PFSK-1 (cell line): ENCODE data around the gene INO80C.

ENCODE experiments used
- POLR2AphosphoS5 ChIP-seq: IDR thresholded peaks from 2 replicates; pipeline ENCODE4 v1.6.1; 2012; ENCODE audit warnings: low read depth, mild to moderate bottlenecking, control low read depth, low read length, moderate library complexity
- TAF1 ChIP-seq: IDR thresholded peaks from 2 replicates; pipeline ENCODE4 v1.6.1; 2012; ENCODE audit warnings: low read length, control low read depth, borderline replicate concordance; ENCODE audit not compliant: insufficient read depth
- TF ChIP-seq, protein P1 (sequence below), 2 experiments: IDR thresholded peaks; 2 replicates each; pipeline versions ENCODE4 v1.6.1 to v1.8.0; 2011 to 2012; ENCODE audit warnings: low read depth in 2 of 2, low read length in 2 of 2, control low read depth in 1 of 2, inconsistent platforms in 1 of 2, mild to moderate bottlenecking in 1 of 2, moderate library complexity in 1 of 2; ENCODE audit not compliant: insufficient read depth in 1 of 2

DNA sequence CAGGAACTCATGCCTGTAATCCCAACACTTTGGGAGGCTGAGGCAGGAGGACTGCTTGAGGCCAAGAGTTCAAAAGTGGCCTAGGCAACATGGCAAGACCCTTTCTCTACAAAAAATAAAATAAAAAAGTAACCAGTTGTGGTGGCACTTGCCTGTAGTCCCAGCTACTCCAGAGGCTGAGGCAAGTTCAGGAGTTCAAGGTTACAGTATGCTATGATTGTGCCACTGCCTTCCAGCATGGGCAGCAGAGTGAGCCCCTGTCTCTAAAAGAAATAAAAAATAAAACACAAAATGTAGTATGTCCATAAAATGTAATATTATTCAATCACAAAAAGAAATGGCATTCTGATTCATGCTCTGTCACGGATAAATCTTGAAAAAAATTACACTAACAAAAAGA is 11.9 kb downstream of the INO80C start:
- TF ChIP-seq TAF1 = no peak
- TF ChIP-seq, protein P1, sequence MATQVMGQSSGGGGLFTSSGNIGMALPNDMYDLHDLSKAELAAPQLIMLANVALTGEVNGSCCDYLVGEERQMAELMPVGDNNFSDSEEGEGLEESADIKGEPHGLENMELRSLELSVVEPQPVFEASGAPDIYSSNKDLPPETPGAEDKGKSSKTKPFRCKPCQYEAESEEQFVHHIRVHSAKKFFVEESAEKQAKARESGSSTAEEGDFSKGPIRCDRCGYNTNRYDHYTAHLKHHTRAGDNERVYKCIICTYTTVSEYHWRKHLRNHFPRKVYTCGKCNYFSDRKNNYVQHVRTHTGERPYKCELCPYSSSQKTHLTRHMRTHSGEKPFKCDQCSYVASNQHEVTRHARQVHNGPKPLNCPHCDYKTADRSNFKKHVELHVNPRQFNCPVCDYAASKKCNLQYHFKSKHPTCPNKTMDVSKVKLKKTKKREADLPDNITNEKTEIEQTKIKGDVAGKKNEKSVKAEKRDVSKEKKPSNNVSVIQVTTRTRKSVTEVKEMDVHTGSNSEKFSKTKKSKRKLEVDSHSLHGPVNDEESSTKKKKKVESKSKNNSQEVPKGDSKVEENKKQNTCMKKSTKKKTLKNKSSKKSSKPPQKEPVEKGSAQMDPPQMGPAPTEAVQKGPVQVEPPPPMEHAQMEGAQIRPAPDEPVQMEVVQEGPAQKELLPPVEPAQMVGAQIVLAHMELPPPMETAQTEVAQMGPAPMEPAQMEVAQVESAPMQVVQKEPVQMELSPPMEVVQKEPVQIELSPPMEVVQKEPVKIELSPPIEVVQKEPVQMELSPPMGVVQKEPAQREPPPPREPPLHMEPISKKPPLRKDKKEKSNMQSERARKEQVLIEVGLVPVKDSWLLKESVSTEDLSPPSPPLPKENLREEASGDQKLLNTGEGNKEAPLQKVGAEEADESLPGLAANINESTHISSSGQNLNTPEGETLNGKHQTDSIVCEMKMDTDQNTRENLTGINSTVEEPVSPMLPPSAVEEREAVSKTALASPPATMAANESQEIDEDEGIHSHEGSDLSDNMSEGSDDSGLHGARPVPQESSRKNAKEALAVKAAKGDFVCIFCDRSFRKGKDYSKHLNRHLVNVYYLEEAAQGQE (IDR thresholded peaks at IDR 0.05; ENCODE audit: insufficient read depth in 1 of 2, low read depth in 2 of 2, low read length in 2 of 2) = no peak
- TF ChIP-seq POLR2AphosphoS5 = no peak
